ENCODE measurements around the gene RPTOR. TPM values are rescaled to one million over a fixed set of nuclear protein-coding genes. Genes with fewer than 3 reads are reported as not detected.

RPTOR gene
- total RNA-seq, 2 experiments from 2014 or later, result 32.4 to 35.4 TPM

DNA sequence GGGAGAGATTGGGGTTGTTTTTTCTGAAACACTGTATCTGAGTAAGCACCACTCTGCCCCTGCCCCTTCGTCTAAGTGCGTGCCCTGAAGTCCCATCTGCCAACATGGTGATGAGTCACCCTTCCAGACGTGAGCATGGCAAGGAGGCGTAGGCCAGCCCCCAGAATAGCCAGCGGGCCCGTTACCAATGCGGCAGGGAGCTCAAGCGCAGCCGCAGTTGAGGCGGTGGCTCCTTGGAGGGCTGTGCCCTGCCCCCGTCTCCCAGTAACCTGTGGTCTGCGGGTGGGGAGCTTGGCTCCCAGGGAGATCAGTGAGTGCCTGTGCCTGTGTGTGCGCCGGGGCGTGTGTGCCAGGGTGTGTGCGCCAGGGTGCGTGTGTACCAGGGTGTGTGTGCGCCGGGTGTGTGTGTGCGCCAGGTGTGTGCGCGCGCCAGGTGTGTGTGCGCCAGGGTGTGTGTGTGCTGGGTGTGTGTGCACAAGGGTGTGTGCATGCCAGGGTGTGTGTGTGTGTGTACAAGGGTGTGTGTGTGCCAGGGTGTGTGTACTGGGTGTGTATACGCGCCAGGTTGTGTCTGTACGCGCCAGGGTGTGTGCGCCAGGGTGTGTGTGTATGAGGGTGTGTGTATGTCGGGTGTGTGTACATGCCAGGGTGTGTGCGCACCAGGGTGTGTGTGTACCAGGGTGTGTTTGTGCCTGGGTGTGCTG lies 348.4 kb downstream of the RPTOR start:
- Mint-ChIP-seq H3K4me1 (ENCODE audit: low read depth) (peaks cover 68% of the 10 kb centered on the region), H3K27ac (peak overlapping the region; percentile 93), H3K27me3 (ENCODE audit: low read depth) (no peaks in the 10 kb centered on the region), H3K4me3 (peak overlapping the region; percentile 23), H3K36me3 (ENCODE audit: low read depth) (peaks cover 45% of the 10 kb centered on the region), H3K9me3 (no peaks in the 10 kb centered on the region)
- DNase-seq, result peak; percentile 39
- CTCF ChIA-PET, result interaction anchor here (0.6 to 1.8 kb wide), 5 partner anchors 13 to 792 kb away, joined by 3 to 5 read pairs (median 3); partner anchors contain the start of gene GAA
- intact Hi-C loops (cut with micrococcal nuclease), result loop anchor here (1.0 to 5.0 kb wide), 6 partner anchors 132 to 896 kb away; no protein-coding TSS in a partner anchor

DNA sequence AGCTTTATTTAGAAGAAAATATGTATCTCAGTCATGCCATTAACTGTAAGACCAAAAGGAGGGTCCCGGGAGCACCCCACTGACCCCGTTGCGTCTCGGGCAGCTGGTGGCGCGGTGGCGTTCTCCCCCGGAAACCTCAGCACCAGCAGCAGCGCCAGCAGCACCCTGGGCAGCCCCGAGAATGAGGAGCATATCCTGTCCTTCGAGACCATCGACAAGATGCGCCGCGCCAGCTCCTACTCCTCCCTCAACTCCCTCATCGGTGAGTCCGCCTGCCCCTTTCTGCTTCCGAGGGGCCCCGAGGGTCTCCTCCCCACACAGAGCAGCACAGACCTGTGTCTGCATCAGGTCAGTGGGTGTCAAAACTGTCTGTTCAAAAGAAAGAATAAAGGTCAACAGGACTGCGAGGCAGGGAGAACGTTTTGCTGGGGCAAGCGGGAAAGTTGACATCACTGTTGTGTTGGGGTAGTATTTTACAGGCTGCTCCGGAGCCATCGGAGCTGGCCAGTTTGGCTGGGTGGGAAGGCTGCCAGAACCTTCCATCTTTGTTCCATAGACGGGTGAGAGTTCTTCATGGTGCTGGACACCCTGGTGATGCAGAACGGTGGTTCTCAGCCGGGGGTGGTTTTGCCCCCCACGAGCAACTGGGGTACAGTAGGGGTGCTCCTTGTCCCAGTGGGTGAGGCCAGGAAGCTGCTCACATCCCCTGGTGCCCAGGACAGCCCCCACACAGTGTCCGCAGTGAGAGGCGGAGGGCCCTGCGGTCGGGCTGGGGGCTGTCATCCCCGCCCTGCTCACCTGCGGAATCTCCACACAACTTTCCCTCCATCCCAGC lies 349.2 kb downstream of the RPTOR start:
- no peak overlapping the region for H3K4me3 Mint-ChIP-seq
- peaks cover 65% of the 10 kb centered on the region for H3K4me1 Mint-ChIP-seq (ENCODE audit: low read depth)
- CTCF ChIA-PET, result interaction anchor here (0.6 to 0.7 kb wide), 2 partner anchors 13 to 445 kb away, joined by 3 to 5 read pairs; no protein-coding TSS in a partner anchor
- peak overlapping the region; percentile 93 for H3K27ac Mint-ChIP-seq
- intact Hi-C loops (cut with micrococcal nuclease), result loop anchor here (5.0 kb wide), 5 partner anchors 152 to 897 kb away; no protein-coding TSS in a partner anchor
- no peaks in the 10 kb centered on the region for H3K27me3 Mint-ChIP-seq (ENCODE audit: low read depth)
- no peak for DNase-seq
- no peaks in the 10 kb centered on the region for H3K9me3 Mint-ChIP-seq
- H3K36me3 Mint-ChIP-seq (ENCODE audit: low read depth), result peaks cover 44% of the 10 kb centered on the region

DNA sequence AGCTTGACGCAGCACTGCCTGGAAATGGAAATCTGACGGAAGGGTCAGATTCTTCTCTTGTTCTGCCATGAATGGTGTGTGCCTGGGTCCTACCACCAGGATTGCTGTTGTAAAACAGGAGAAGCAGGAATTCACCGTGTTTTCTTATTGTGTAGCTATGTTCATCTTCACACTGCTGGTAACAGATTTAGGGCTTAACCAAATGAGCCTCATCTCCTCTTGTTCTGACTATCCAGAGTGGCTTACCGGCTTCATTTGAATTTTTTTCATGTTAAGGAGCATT lies 349.7 kb downstream of the RPTOR start:
- no peak for DNase-seq
- CTCF ChIA-PET, result no interaction called here
- Mint-ChIP-seq H3K9me3 (no peaks in the 10 kb centered on the region), H3K36me3 (ENCODE audit: low read depth) (peaks cover 39% of the 10 kb centered on the region), H3K27ac (no peak overlapping the region), H3K4me3 (no peak overlapping the region), H3K27me3 (ENCODE audit: low read depth) (no peaks in the 10 kb centered on the region), H3K4me1 (ENCODE audit: low read depth) (peaks cover 63% of the 10 kb centered on the region)
- intact Hi-C loops (cut with micrococcal nuclease), result loop anchor here (5.0 kb wide), 5 partner anchors 152 to 897 kb away; no protein-coding TSS in a partner anchor

DNA sequence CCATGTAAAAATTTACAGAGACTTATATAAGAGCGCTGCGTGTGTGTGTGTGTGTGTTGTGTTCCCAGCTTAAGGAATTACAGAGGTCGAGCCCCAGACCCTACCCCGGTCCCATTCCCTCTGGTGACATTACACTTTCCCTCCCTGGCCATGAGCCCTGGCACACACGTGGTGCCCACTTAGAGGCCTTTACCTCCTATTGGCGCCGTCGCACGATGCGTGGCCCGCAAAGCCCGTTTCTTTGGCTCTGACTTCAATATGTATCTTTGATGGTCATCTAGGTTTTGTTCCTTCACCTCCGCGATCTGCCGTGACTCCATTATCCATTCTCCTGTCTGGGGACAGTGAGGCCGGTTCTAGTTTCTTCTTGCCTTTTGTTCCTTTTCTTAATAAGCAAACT lies 350.1 kb downstream of the RPTOR start:
- Mint-ChIP-seq H3K4me3 (no peak overlapping the region), H3K4me1 (ENCODE audit: low read depth) (peaks cover 64% of the 10 kb centered on the region), H3K9me3 (no peaks in the 10 kb centered on the region), H3K27ac (no peak overlapping the region), H3K27me3 (ENCODE audit: low read depth) (no peaks in the 10 kb centered on the region), H3K36me3 (ENCODE audit: low read depth) (peaks cover 38% of the 10 kb centered on the region)
- intact Hi-C loops (cut with micrococcal nuclease), result loop anchor here (5.0 kb wide), 5 partner anchors 152 to 897 kb away; no protein-coding TSS in a partner anchor
- CTCF ChIA-PET, result no interaction called here
- no peak for DNase-seq

DNA sequence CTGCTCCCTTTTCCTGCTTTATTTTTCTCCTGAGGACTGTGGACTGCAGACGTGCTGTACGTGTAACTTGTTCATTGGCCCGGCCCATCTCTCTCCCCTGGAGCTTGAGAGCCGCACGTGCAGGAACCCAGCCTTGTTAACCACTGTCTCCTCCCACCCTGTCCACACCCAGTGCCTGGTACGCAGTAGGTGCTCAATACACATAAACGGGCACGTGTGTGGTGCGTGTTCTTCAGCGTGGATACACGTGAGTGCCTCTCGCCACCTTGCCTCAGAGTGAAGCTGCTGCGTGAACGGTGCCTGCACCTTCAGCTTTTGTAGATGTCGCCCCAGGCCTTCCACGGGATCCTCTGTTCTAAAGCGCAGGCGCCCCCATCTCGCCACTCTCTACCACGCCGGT lies 350.7 kb downstream of the RPTOR start:
- no peak for DNase-seq
- intact Hi-C loops (cut with micrococcal nuclease), result no loop called here
- peaks cover 39% of the 10 kb centered on the region for H3K36me3 Mint-ChIP-seq (ENCODE audit: low read depth)
- no peak overlapping the region for H3K4me3 Mint-ChIP-seq
- H3K4me1 Mint-ChIP-seq (ENCODE audit: low read depth), result peaks cover 61% of the 10 kb centered on the region
- CTCF ChIA-PET, result no interaction called here
- peak overlapping the region; percentile 32 for H3K27ac Mint-ChIP-seq
- no peaks in the 10 kb centered on the region for H3K9me3 Mint-ChIP-seq
- H3K27me3 Mint-ChIP-seq (ENCODE audit: low read depth), result no peaks in the 10 kb centered on the region

DNA sequence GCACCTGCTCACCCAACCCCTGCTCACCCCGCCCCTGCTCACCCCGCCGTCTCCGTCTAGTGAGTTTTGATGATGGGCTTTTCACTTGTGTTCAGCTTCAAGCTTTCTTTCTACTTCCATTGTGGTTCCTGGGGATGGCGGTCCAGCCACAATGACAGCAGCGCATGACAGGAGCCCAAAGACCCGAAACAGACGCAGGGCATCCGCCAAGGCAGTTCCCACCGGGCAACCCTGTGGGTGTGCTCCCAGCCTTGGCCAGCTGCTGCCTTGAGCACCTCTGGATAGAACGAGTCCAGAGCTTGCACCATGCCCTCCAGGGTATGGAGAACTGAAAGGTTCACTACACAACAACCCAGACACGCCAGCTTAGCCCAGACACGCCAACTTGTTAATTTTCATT lies 354.1 kb downstream of the RPTOR start:
- peak overlapping the region; percentile 53 for H3K27ac Mint-ChIP-seq
- no peak for DNase-seq
- H3K4me1 Mint-ChIP-seq (ENCODE audit: low read depth), result peaks cover 44% of the 10 kb centered on the region
- no peaks in the 10 kb centered on the region for H3K9me3 Mint-ChIP-seq
- intact Hi-C loops (cut with micrococcal nuclease), result loop anchor here (2.0 kb wide), 2 partner anchors 324 to 420 kb away; no protein-coding TSS in a partner anchor
- H3K27me3 Mint-ChIP-seq (ENCODE audit: low read depth), result no peaks in the 10 kb centered on the region
- CTCF ChIA-PET, result interaction anchor here (0.8 to 2.8 kb wide), 22 partner anchors 10 to 472 kb away, joined by 3 to 11 read pairs (median 4); partner anchors contain the start of gene NPTX1
- no peak overlapping the region for H3K4me3 Mint-ChIP-seq
- H3K36me3 Mint-ChIP-seq (ENCODE audit: low read depth), result peaks cover 33% of the 10 kb centered on the region

DNA sequence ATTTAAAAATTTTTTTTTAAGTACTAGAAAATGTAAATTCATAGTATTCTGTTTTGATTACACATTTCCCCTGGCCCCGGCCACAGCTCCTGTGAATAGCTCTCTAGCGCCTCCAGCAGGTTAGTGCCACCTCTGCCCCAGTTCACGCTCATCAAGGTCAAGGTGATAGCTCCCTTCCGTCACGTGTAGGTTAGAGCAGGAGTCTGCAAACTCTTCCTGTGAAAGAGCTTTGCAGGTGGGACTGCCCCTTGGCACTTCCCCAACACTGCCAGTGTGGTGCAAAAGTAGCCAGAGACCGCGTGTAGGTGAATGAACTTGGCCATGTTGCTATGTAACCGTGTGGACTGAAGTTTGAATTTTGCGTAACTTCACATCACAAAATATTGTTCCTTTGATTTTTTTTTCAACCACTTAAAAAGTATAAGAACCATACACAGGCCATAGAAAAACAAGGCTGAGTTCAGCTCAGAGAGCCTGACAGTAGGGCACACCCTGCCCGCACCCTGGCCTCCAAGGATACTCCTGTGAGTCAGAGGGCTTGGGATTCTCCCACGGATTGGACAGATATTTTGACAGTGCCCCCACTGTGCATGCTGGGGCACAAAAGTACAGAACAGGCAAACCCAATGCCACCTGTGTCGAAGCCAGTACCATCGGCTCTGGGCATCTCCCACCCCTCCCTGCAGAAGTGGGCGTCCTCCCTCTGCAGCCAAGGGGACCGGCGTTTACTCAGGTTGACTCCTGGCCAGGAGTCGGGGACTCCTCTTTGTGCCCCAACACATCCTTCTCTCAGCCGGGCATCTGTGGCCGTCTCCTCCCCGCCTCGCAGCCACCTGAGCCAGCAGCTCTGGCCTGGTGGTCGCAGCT lies 355.0 kb downstream of the RPTOR start:
- intact Hi-C loops (cut with micrococcal nuclease), result loop anchor here (2.0 to 10.0 kb wide), 3 partner anchors 75 to 421 kb away; no protein-coding TSS in a partner anchor
- H3K27ac Mint-ChIP-seq, result no peak overlapping the region
- H3K4me1 Mint-ChIP-seq (ENCODE audit: low read depth), result peaks cover 38% of the 10 kb centered on the region
- no peaks in the 10 kb centered on the region for H3K9me3 Mint-ChIP-seq
- CTCF ChIA-PET, result interaction anchor here (0.6 to 2.8 kb wide), 26 partner anchors 9 to 473 kb away, joined by 3 to 11 read pairs (median 4); partner anchors contain the start of gene NPTX1
- peaks cover 30% of the 10 kb centered on the region for H3K36me3 Mint-ChIP-seq (ENCODE audit: low read depth)
- no peaks in the 10 kb centered on the region for H3K27me3 Mint-ChIP-seq (ENCODE audit: low read depth)
- peak; percentile 93 for DNase-seq
- no peak overlapping the region for H3K4me3 Mint-ChIP-seq

DNA sequence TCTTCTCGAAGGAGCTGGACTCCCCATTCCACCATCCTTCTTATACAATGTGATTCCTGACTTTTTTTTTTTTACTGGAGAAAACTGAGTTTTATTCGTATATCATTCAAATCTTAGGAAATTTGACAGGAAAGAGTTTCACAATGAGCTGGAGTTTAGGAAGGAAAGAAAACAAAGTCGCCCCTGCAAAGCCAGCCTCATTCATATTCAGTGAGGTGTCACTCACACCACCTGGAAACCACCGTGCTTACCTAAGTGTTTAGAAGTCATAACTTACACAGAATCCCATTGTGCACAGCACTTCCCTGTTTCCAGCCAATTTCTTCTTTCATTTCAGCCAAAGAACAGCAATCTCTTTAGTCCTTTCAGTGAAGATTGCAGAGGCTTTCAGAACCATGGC lies 356.7 kb downstream of the RPTOR start:
- CTCF ChIA-PET, result interaction anchor here (1.2 kb wide), 2 partner anchors 9 to 35 kb away, joined by 3 read pairs; no protein-coding TSS in a partner anchor
- intact Hi-C loops (cut with micrococcal nuclease), result loop anchor here (1.0 to 10.0 kb wide), 2 partner anchors 73 to 475 kb away; no protein-coding TSS in a partner anchor
- Mint-ChIP-seq H3K4me1 (ENCODE audit: low read depth) (peaks cover 35% of the 10 kb centered on the region), H3K36me3 (ENCODE audit: low read depth) (peaks cover 24% of the 10 kb centered on the region), H3K4me3 (no peak overlapping the region), H3K9me3 (no peaks in the 10 kb centered on the region), H3K27me3 (ENCODE audit: low read depth) (no peaks in the 10 kb centered on the region), H3K27ac (peak overlapping the region; percentile 53)
- peak; percentile 35 for DNase-seq

DNA sequence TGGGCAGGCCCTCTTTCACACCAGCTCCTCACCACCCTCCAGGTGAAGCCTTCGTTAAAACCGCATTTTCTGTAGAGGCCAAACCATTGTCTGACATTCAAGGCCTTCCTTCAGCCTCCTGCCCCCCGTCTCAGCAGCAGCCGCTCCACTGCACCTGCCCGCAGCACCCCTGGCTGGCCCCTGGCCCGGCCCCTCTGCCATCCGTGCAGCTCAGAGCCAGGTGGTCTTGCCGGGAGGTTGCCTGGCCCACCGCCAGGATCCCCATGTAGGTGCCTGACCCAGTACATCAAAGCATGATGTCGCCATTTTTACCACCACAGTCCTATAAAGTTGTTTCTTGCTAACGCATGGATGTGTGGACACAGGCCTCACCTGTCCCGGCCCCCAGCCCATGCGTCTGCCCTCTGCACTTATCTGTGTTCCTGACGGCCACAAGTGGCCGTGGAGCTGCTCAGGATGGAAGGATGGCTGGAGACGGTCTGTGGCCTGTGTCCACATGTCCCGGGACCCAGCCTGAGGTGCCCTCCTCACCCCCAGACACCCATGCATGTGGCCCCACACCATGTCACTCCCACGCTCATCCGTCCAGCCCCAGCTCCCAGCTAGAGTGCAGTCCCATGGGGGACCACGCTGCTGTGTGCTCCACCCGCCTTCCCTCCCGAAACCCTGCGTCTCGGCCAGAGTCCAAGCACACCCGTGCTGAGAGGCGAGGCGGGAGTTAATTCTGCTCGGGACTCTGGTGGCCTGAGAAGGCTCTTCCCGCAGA lies 357.7 kb downstream of the RPTOR start:
- Mint-ChIP-seq H3K4me1 (ENCODE audit: low read depth) (peaks cover 33% of the 10 kb centered on the region), H3K27me3 (ENCODE audit: low read depth) (no peaks in the 10 kb centered on the region), H3K27ac (peak overlapping the region; percentile 53), H3K36me3 (ENCODE audit: low read depth) (peaks cover 21% of the 10 kb centered on the region), H3K4me3 (no peak overlapping the region), H3K9me3 (no peaks in the 10 kb centered on the region)
- intact Hi-C loops (cut with micrococcal nuclease), result loop anchor here (10.0 kb wide), 1 partner anchor 72 kb away; no protein-coding TSS in a partner anchor
- CTCF ChIA-PET, result no interaction called here
- no peak for DNase-seq

DNA sequence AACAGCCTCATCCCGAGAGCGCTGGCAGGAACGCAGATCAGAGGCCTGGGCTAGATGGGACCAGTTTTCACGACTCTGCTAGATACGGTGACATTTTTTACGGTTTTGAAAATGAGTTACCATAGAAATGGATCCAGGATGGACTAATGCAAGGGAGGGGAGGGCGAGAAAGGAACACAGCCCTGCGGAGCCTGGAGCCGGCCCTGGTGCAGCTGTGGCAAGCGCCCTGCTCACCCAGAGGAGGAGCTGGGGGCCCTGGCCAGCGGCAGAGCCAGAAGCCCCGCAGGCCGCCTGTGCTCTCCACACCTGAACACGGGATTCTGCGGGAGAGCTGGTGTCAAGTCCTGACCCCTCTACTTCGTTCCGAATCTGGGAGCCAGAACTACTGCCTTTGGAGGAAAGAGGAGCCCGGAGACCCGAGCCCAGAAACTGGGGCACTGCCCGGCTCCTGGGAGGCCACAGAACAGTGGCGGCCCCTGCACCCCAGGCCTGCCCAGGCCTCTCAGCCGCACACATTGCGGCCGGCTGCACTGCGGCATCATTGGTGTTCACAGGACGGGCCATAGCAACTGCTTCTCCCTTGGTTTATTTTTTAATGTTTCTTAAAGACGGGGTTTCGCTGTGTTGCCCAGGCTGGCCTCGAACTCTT lies 358.4 kb downstream of the RPTOR start:
- peaks cover 26% of the 10 kb centered on the region for H3K36me3 Mint-ChIP-seq (ENCODE audit: low read depth)
- no peak overlapping the region for H3K27ac Mint-ChIP-seq
- H3K9me3 Mint-ChIP-seq, result no peaks in the 10 kb centered on the region
- H3K4me1 Mint-ChIP-seq (ENCODE audit: low read depth), result peaks cover 28% of the 10 kb centered on the region
- H3K4me3 Mint-ChIP-seq, result no peak overlapping the region
- DNase-seq, result no peak
- no peaks in the 10 kb centered on the region for H3K27me3 Mint-ChIP-seq (ENCODE audit: low read depth)
- CTCF ChIA-PET, result no interaction called here
- intact Hi-C loops (cut with micrococcal nuclease), result loop anchor here (10.0 kb wide), 1 partner anchor 72 kb away; no protein-coding TSS in a partner anchor

Measured in activated naive CD4-positive, alpha-beta T cell treated with anti-CD3 and anti-CD28 coated beads for 36 hours (primary cell).